Left ventricle myocardium inferior (tissue), 1 donor: ENCODE data around the gene PLA2G6. TPM values are rescaled to one million over a fixed set of nuclear protein-coding genes. Genes with fewer than 3 reads are reported as not detected.
"Not testable (repeated sequence)": the region's sequence is repeated elsewhere in the genome, so short reads cannot be mapped to it uniquely, and the experiment has no call there.

Source experiments
- DNase-seq: peaks from one replicate; pipeline ENCODE4 v3.0.0-alpha.2; 2020
- H3K27ac ChIP-seq: fragments of 200-600 bp; replicated peaks from 2 replicates; pipeline ENCODE4 v1.8.0; 2021
- H3K27me3 ChIP-seq: fragments of 200-600 bp; 2 replicates; pipeline ENCODE4 v1.8.0; 2021; ENCODE audit warnings: low read depth
- H3K36me3 ChIP-seq: fragments of 200-600 bp; 2 replicates; pipeline ENCODE4 v1.8.0; 2021
- H3K4me1 ChIP-seq: fragments of 200-600 bp; 2 replicates; pipeline ENCODE4 v1.8.0; 2021
- H3K4me3 ChIP-seq: fragments of 200-600 bp; 2 replicates; pipeline ENCODE4 v1.8.0; 2021; ENCODE audit warnings: mild to moderate bottlenecking, moderate library complexity
- H3K9me3 ChIP-seq: fragments of 200-600 bp; replicated peaks from 2 replicates; pipeline ENCODE4 v1.8.0; 2021
- CTCF ChIP-seq: fragments of 200-600 bp; IDR thresholded peaks from 2 replicates; pipeline ENCODE4 v1.8.0; 2021; ENCODE audit warnings: antibody characterized with exemption, mild to moderate bottlenecking, borderline replicate concordance
- intact Hi-C: fragments of 100-400 bp; cut with micrococcal nuclease; formaldehyde crosslinking; loops from one replicate; pipeline ENCODE4 v1.11.0; 2022
- total RNA-seq: library from RNA; stranded (reverse); fragmentation: NEBNext Ultra II Directional; extraction: Animal tissue kit (Norgen Biotek cat#: 25700); gene quantifications from one replicate; pipeline ENCODE4 v1.2.1, GENCODE V29; 2021
- donor health status: DM: no; HTN: yes; CAD: no; lungs with severe emphysema.

Gene PLA2G6
- total RNA-seq, 1 donor from 2014 or later = 14.1 TPM

- no peak for TF ChIP-seq CTCF
- H3K27ac ChIP-seq = no peak overlapping the region
- no peaks in the 10 kb centered on the region for H3K4me1 ChIP-seq
- no peaks in the 10 kb centered on the region for H3K36me3 ChIP-seq
- no peak for DNase-seq
- H3K4me3 ChIP-seq = no peak overlapping the region
- H3K9me3 ChIP-seq = no peaks in the 10 kb centered on the region
- intact Hi-C loops = no loop called here
- H3K27me3 ChIP-seq = no peaks in the 10 kb centered on the region
Observed at GRCh38 chr22:38153821-38154562, 27.6 kb downstream of the PLA2G6 start.

GRCh38 chr22:38151126-38151500 lies 30.5 kb downstream of the PLA2G6 start:
- H3K4me3 ChIP-seq = no peak overlapping the region
- no peak overlapping the region for H3K27ac ChIP-seq
- H3K36me3 ChIP-seq = no peaks in the 10 kb centered on the region
- H3K27me3 ChIP-seq = no peaks in the 10 kb centered on the region
- intact Hi-C loops = no loop called here
- no peak for DNase-seq
- no peaks in the 10 kb centered on the region for H3K9me3 ChIP-seq
- TF ChIP-seq CTCF = no peak
- H3K4me1 ChIP-seq = no peaks in the 10 kb centered on the region

- no peak for TF ChIP-seq CTCF
- Histone ChIP-seq H3K27ac (no peak overlapping the region), H3K27me3 (no peaks in the 10 kb centered on the region), H3K36me3 (peaks cover 7% of the 10 kb centered on the region), H3K4me1 (no peaks in the 10 kb centered on the region), H3K4me3 (no peak overlapping the region), H3K9me3 (no peaks in the 10 kb centered on the region)
- intact Hi-C loops = no loop called here
- no peak for DNase-seq
Observed at GRCh38 chr22:38148245-38148644, 33.4 kb downstream of the PLA2G6 start.

GRCh38 chr22:38146166-38146565 lies 35.5 kb downstream of the PLA2G6 start:
- intact Hi-C loops, DNase-seq, H3K4me1 ChIP-seq: not testable (repeated sequence)

GRCh38 chr22:38144025-38144405 lies 37.6 kb downstream of the PLA2G6 start:
- Histone ChIP-seq H3K4me3 (no peak overlapping the region), H3K9me3 (no peaks in the 10 kb centered on the region), H3K27me3 (no peaks in the 10 kb centered on the region), H3K36me3 (peaks cover 16% of the 10 kb centered on the region), H3K4me1 (no peaks in the 10 kb centered on the region), H3K27ac (no peak overlapping the region)
- DNase-seq = no peak
- TF ChIP-seq CTCF = no peak
- intact Hi-C loops = no loop called here

More at GRCh38 chr22:38146166-38146565, 35.5 kb downstream of the PLA2G6 start:
- not testable (repeated sequence) for H3K27ac ChIP-seq, H3K27me3 ChIP-seq, H3K9me3 ChIP-seq, H3K4me3 ChIP-seq
- peaks cover 16% of the 10 kb centered on the region for H3K36me3 ChIP-seq

- Histone ChIP-seq H3K4me3 (no peak overlapping the region), H3K27ac (no peak overlapping the region), H3K27me3 (no peaks in the 10 kb centered on the region), H3K9me3 (no peaks in the 10 kb centered on the region), H3K4me1 (no peaks in the 10 kb centered on the region), H3K36me3 (peaks cover 23% of the 10 kb centered on the region)
- intact Hi-C loops = no loop called here
- TF ChIP-seq CTCF = no peak
- DNase-seq = no peak
Observed at GRCh38 chr22:38142606-38143005, 39.0 kb downstream of the PLA2G6 start.
